GM21825 (cell line): ENCODE data around the gene ERC1.
"Not testable (repeated sequence)": the region's sequence is repeated elsewhere in the genome, so short reads cannot be mapped to it uniquely, and the experiment has no call there.

Experiments
- ATAC-seq: cut with Tn5 transposase; IDR thresholded peaks from one replicate; pipeline ENCODE4 v1.9.1; 2021; ENCODE audit warnings: mild to moderate bottlenecking, moderate library complexity; ENCODE audit not compliant: unreplicated experiment

The ERC1 gene

DNA sequence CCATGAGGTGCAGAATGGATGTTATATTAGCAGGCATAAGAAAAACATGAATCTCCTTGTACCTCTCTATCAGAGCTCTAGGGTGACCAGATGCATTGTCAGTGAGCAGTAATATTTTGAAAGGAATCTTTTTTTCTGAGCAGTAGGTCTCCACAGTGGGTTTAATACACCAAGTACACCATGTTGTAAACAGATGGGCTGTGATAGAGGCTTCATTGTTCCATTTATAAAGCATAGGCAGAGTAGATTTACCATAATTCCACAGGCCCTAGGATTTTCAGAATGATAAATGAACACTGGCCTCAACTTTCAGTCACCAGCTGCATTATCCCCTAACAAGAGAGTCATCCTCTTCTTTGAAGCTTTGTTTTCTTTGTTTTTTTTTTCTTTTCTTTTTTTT, 185.2 kb downstream of the ERC1 start:
- no peak for ATAC-seq

DNA sequence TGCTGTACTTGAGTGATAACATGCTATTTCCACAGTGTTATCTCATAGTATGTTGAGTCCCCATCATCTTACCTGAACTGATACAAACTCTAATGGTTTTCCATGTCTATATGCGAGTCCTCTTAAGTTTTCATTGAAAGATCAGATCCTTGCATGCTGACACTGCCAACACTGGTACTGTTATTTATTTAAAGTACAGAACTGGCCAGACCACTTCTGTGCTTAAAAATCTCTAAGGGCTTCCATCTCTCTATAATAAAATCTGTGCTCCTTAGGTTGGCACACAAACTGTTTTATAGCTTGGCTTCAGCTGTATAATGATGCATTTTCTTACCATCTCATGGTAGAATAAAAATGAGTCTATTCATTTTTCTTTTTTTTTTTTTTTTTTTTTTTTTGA, 188.1 kb downstream of the ERC1 start:
- ATAC-seq: no peak

- ATAC-seq: no peak
These were observed 191.0 kb downstream of the ERC1 start for GRCh38 chr12:1182069-1182468.

DNA sequence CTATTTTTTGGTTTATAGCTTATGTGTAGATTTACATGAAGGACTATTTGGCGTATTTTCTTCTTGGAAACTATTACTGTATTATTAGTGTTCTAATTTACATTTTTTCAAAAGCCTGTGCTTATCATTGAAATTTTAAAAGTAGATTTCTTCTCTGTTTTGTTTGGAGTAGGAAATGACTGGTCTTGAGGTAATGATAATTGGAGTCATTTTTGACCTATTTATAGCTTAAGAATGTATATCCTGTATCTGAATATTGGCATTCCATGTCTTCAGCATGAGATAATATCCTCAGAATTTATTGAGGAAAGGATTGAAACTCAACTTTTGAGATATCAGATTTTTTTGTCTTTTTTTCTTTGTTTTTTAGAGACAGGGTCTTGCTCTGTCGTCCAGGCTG, 193.4 kb downstream of the ERC1 start:
- ATAC-seq: no peak

GRCh38 chr12:1185460-1186182, 194.6 kb downstream of the ERC1 start:
- ATAC-seq: no peak

- no peak for ATAC-seq
These were observed 195.3 kb downstream of the ERC1 start for GRCh38 chr12:1186298-1186697.

DNA sequence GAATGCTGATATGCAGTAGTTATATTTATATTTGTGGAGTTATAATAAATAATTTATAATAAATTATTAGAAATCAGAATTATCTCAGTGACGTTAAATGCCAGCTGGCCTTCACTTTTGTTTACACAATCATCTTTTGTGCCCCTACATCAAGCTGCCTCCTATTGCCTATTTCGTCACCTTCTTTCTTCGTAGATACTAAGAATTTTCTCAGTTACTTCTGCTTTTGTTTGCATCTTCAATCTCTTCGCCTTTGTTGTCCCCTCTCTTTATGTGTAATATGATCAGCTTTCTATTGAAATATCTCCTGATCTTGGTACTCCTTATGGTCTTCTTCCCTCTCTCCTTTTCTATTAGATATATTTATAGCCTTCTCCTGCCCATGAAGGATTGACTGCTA, 197.0 kb downstream of the ERC1 start:
- ATAC-seq: no peak

GRCh38 chr12:1189163-1189562, 198.1 kb downstream of the ERC1 start:
- no peak for ATAC-seq

GRCh38 chr12:1195513-1195912, 204.5 kb downstream of the ERC1 start:
- no peak for ATAC-seq

DNA sequence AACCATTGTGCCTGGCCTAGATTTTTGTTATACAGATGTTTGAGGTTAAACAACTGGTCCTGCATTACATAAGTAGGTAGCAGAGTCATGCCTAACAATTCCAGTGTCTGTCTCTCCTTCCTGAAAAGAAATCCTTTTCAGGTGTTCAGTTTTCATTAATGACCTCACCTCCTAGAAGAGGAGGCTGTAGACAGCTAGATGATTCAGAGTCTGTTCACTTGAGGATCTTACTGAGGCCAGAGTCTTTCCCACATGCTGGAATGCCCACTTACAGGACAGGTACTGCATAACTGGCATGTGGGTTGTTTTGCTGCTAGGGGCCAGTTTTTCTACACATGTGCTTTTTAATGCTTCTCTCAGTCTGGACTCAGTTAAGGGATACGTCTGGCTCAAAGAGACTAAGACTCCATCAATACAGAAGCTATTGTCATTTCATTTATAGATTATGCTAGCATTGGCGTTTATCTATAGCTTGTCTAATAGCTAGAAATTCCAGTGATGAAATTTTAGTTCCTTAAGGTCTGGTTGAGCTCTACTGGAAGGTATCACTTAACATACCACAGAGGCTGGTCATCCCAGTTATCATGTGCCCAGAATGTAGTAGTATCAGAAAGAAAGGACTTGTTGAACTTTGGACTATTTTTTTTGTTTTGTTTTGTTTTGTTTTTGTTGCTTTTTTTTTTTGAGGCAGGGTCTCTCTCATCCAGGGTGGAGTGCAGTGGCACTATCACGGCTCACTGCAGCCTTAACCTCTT, 206.4 kb downstream of the ERC1 start:
- ATAC-seq: no peak

- ATAC-seq: not testable (repeated sequence)
These were observed 207.8 kb downstream of the ERC1 start for GRCh38 chr12:1198854-1199253.

DNA sequence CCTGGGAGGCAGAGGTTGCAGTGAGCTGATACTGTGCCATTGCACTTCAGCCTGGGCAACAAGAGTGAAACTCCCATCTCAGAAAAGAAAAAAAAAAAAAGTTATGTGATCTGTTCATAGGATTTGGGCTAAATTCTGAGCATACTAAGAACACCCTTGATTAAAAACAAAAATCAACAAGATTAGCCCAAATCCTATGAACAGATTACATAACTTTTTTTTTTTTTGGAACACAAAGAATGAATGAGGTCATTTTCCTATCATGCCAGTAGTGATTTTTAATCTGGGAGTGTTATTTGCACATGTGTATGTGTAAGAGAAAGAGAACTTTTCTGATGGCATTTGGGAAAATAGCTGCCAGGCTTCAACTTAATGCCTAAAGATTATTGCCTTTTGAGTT, 208.7 kb downstream of the ERC1 start:
- no peak for ATAC-seq

DNA sequence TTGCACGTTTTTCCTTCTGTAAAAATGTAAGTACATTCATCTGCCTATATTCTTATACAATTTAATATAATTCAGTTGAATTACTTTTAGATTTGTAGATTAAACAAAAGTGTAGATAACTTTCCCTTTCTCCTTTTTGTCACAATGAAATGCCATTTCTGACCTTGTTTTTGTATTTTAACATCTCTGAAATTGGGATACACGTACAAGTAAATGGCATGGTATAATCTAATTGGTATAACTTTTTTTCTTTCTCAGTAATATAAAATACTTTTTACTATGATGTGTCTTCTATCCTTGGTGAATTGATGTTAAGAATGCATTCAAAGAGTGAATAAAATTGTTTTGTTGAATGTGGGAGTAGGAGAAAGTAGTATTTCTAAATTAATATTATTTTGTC, 210.0 kb downstream of the ERC1 start:
- no peak for ATAC-seq

DNA sequence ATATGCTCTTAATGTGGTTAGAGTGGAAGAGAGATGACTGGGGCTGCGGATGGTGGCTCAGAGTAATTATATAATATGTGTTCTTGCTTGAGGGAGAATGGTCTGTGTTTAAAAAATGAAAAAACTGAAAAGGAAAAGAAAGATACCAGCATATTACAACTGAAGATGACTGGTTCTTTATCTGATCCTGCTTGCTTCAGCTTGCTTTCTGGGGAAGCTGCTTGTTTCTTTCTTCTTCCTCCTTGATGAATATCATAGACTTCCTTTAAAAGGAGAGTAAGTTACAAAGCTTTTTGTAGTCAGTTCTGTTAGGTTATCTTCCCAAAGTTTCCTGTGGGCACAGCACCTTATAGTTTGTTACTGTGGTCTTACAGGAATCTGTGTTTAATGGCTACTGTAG, 210.9 kb downstream of the ERC1 start:
- ATAC-seq: no peak

DNA sequence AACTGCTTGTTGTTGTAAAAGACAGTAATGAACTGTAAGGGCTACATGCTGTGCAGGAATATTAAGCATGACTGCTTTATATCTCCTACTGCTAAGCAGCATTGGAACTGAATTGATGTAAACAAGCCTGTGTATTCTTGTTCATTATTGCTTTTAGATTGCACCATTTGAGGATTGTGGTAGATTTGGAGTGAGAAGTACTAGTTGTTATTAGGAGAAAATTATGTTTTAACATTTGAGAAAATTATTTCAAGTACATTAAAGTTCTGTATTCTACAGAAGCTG, 212.7 kb downstream of the ERC1 start:
- no peak for ATAC-seq

DNA sequence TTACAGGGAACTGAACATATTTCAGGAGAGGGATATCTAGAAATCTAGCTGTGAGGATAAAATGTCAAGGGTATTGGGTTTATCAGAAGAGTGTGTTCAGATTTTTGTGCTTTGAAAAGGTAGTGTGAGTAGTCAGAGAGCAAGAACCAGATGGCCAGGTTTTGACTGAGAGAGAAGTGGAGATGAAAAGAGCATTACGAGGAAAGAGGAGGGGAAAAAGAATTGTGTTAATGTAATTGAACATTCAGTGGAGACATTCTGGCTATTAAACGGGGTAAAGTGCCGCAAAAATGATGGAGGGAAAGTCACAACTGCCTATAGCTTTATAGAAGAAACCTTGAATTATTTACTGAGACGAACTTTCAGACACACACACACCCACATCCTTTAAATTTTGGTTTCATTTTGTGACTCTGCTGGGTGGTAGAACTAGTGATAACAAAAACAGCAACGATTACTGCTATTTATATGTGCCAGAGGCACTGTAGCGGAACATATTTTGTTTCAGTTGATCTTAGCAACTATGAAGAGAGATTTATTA, 213.6 kb downstream of the ERC1 start:
- peak; percentile 89 for ATAC-seq

DNA sequence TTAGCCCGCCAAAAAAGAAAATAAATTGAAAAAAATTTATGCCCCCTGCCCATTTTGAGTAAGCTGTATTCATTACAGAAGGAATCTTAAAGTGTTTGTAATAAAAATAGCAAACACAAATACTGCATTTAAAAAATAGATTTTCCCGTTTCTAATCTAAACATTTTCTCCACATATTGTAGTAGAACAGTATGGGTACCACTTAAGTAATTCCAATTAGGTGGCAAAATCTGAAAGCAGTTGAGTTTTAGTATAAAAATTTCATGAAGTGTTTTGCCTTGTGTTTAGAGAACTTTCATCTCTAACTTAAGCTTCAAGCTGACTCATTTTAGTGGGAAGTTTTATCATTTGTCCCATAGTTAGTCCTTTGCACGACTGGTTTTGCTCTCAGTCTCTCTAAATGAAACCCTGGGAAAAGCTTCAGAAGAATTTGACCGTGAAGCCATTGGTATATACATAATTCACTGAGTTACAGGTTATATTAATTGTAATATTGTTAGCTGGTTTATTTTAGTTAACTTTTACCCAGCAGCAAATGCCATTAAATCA, 214.6 kb downstream of the ERC1 start:
- ATAC-seq: no peak

DNA sequence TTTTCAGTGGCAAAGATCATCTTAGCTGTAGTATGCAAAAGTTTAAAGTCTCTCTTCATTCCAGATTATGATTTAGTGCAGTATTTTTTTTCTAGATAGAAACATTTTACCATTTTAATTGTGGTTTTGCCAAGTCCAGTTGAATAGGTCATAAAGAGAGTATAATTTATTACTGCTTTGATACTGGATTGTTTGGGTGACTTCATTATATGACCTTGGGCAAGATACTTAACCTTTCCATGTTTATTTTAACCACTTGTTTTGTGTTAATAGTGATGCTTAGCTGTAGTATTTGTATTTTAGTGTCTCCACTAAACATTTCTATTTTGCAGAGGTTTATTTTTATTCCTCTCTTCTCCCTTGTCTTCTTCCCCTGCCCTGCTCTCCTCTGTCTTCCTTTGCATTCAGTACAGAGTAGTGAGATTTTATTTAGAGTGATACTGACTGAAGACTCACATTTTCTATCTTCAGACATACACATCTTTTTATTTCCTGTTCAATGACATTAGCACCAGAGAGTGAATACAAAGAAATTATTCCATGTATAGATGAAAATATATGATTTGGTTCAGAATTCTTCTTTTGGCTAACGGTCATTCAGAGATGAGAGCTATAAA, 215.2 kb downstream of the ERC1 start:
- ATAC-seq: no peak

DNA sequence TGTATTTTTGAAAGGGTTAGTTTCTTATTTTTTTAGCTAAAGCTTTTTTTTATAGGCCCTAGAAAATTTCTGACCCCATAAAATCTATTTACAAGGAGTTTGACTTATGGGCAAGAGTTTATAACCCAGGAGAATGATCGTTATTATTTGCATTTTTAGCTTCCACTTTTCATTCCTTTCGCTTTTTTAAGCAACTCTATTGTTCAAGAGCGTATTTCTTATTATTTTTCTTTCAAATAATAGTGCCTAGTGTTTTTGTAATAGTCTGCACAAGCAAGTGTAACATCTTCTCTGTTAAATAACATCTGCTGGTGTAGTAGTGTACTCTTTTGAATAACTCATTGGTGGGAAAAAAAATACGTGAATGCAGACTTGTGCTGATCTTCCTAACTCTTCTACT, 216.3 kb downstream of the ERC1 start:
- no peak for ATAC-seq

GRCh38 chr12:1208719-1209118, 217.7 kb downstream of the ERC1 start:
- not testable (repeated sequence) for ATAC-seq

- ATAC-seq: no peak
These were observed 221.5 kb downstream of the ERC1 start for GRCh38 chr12:1212526-1212925.

DNA sequence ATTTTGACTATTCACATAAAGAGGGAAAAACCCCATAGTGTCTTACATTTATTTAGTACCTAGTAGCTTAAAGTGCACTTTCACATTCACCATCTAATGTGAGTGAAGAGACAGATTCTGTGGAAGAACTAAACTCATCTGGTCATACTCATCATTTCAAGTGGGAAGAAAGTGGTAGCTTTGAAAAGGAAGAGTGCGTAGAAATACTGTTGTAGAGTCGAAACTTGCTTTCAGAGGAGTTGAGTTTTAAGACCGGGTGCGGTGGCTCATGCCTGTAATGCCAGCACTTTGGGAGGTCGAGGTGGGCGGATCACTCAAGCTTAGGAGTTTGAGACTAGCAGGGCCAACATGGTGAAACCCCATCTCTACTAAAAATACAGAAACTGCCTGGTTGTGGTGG, 222.2 kb downstream of the ERC1 start:
- ATAC-seq: no peak
